NCI-H446 treated with DMSO at 0.1 percent for 48 hours (cell line): ENCODE measurements around the gene KRT78.
"Not testable (repeated sequence)": the region's sequence is repeated elsewhere in the genome, so short reads cannot be mapped to it uniquely, and the experiment has no call there.

Experiments
- DNase-seq: peaks from one replicate; lab custom pipeline; 2025; lab: John Stamatoyannopoulos, UW

KRT78 gene

GRCh38 chr12:52848661-52849255, at the start of gene KRT78:
Gene KRT78 (minus strand): TSS chr12:52848994. CDS start chr12:52848930, 64 bp downstream.
- no peak for DNase-seq

- no peak for DNase-seq
Observed at GRCh38 chr12:52896190-52897100, 47.7 kb upstream of the KRT78 start.

- no peak for DNase-seq
Observed at GRCh38 chr12:52895726-52896189, 47.0 kb upstream of the KRT78 start.

DNA sequence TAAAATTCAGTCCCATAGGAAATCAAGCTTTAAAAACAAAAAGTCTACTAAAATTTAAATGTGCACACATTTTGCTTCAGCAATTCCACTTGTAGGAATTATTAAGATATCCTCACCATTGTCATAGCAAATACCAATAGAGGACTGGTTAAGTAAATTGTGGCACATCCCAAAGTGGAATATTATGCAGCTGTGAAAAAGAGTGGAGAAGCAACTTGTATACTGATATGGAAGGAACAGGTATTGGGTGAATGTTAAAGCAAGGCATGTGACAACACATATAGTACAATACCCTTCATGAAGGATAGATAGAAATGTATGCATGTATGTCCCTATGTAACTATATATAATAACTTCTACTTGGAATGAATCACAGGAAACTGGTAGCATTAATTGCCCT, 44.2 kb upstream of the KRT78 start:
- no peak for DNase-seq

DNA sequence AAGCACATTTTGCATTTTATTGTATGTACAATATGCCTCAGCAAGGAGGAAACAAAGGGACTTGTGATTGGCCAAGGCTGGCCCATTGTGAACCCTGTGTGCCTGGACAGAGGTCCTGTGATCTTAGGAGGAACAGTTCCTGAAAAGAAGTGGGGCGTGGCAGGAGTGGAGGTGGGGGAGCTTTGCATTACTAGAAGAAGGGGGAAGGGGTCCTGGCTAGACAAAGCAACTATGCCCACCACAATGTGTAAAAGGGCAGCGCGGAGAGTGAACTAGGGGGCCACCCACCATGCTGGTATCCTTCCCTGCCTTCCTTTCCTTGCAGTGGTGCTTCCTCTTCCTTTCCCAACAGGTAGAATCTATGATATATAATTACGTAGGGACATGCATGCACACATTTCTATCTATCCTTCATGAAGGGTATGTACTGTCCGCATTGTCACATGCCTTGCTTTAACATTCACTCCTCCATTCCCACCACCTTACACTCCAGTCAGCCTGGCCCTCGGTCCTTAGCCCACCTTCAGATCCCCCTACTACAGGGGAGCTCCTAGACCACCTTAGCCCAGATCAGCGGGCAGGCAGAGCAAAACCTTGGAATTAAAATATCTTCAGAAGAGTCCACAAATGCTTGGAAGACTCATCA, 43.5 kb upstream of the KRT78 start:
- DNase-seq = no peak

- DNase-seq = no peak
Observed at GRCh38 chr12:52891044-52891443, 42.2 kb upstream of the KRT78 start.

- DNase-seq = no peak
Observed at GRCh38 chr12:52890417-52890816, 41.6 kb upstream of the KRT78 start.

GRCh38 chr12:52884526-52885293, 35.9 kb upstream of the KRT78 start:
- peak; percentile 8 for DNase-seq

- not testable (repeated sequence) for DNase-seq
Observed at GRCh38 chr12:52880499-52880898, 31.7 kb upstream of the KRT78 start.

- peak; percentile 17 for DNase-seq
Observed at GRCh38 chr12:52879394-52880351, 30.9 kb upstream of the KRT78 start.

- DNase-seq = peak; percentile 48
Observed at GRCh38 chr12:52878507-52879393, 30.0 kb upstream of the KRT78 start.

- no peak for DNase-seq
Observed at GRCh38 chr12:52877242-52877641, 28.4 kb upstream of the KRT78 start.

- DNase-seq = no peak
Observed at GRCh38 chr12:52876372-52876771, 27.6 kb upstream of the KRT78 start.

- DNase-seq = no peak
Observed at GRCh38 chr12:52874573-52875435, 26.0 kb upstream of the KRT78 start.

DNA sequence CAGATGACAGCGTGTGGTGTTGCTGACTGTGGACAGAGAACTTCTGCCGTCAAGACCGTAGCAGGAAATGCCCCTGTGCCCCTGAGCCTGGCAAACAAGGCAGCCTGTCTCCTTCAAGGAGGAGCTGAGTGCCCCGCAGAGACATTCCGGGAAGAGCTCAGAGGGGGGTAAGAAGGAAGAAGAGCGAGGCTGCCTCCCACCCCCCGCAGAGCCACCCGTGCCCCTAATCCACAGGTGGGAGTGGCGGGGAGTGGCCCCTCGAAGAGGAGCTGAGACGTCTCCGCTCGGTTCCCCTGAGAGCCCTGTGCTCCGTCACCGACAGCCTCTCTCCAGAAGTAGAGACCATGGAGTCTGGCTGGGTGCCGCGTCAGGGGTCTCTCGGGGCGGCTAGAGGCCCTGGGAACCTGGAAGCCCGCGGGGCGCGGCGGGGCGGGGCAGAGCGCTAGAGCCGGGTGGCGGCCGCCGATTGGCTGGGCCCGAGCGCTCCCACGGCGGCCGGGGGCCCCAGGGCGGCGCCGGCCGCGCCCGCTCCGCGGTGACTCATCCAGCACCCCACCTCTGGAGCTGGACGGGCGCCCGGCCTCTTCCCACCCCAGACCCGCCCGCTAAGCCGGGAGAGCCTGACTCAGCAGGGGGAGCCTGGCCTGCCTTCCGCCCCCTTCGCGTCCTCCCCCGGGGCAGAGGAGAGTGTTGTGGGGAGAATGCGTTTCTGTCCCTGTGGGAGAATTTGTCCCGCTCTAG, 25.2 kb upstream of the KRT78 start:
- DNase-seq = no peak

GRCh38 chr12:52873513-52873831, 24.7 kb upstream of the KRT78 start:
- DNase-seq = no peak

DNA sequence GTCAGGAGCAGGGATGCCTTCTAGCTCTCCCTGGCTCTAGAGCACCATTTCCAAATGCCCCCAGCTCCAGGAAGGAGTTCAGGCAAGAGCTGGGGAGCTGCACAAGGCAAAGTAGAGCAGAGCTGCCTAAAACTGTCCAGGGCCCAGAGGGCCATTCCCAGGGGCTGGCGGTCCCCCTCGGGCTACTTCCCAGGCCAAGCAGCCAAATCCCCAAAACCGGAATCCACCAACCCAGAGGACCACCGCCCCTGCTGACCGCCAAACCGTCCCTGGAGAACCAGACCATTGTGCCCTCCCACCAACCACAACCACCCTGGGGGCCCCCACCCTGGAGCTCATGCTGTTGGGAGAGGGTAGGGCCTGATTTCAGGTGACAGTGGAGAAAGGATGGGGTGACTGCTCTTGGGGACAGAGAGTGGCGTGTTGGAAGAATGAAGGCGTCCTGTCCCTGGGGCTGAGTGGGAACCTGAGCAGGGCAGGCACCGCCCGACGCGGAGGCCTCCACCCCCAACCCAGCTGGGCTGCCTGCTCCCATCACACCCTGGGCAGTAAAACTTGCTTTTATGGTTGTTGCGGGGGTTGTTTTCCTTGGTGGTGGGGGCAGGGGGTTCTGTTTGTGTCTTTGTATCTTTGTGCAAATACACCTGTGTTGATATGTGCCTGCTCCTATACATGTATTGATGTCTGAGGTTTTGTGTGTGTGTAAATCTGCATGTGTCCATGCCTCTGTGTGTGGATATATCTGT, 24.0 kb upstream of the KRT78 start:
- no peak for DNase-seq
